GM19455 (cell line): ENCODE data around the gene TXNRD2.
"Not testable (repeated sequence)": the region's sequence is repeated elsewhere in the genome, so short reads cannot be mapped to it uniquely, and the experiment has no call there.

Source experiments
- ATAC-seq: cut with Tn5 transposase; IDR thresholded peaks from one replicate; pipeline ENCODE4 v1.9.1; 2021; ENCODE audit not compliant: unreplicated experiment

TXNRD2 gene

GRCh38 chr22:19848298-19849224, 93.1 kb downstream of the TXNRD2 start:
- ATAC-seq = no peak

DNA sequence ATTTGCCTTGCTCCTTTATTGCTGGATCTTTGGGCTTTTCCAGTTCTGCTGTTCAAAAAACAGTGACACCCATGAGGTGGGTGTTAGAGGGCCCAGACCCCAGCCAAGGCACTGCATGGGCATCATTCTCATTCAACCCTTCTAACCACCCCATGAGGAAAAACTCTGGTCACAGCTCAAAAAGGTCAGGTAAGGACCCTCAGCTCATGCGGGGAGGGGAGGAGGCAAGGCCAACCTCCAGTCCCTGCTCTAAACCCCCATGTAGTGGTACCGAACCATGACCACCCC, 94.3 kb downstream of the TXNRD2 start:
- ATAC-seq = no peak

- no peak for ATAC-seq
Observed at GRCh38 chr22:19846620-19847344, 94.8 kb downstream of the TXNRD2 start.

DNA sequence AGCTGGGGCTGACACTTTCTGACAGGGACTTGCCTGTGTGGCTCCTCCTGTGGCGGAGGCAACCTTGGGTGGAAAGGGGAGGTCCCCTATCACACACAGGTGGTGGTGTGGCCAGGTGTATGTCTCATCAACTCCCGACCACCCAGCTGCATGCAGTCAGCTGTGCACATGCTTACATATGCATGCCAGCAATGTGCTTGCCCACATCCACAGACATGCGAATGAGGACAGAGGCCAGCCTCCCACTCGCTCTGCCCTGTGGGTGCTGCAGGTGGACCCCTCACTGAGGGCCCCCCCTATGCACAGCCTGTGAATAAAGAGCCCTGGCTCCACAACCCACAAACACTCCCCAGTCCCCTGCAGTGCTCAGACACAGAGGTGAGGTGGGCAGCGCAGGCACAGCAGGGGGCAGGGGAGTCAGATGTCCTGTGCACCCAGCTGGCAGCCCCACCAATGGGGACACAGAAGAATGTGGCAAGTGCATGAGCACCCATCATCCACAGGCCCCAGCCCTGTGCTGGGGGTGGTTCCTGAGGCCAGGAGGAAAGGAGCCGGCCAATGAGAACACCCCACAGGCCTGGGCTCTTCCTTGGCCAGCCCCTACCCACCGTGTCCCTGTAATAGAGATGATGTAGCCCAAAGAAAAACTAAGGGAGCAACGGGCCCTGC, 96.4 kb downstream of the TXNRD2 start:
- ATAC-seq = no peak

GRCh38 chr22:19844377-19845053, 97.1 kb downstream of the TXNRD2 start:
- ATAC-seq = no peak

DNA sequence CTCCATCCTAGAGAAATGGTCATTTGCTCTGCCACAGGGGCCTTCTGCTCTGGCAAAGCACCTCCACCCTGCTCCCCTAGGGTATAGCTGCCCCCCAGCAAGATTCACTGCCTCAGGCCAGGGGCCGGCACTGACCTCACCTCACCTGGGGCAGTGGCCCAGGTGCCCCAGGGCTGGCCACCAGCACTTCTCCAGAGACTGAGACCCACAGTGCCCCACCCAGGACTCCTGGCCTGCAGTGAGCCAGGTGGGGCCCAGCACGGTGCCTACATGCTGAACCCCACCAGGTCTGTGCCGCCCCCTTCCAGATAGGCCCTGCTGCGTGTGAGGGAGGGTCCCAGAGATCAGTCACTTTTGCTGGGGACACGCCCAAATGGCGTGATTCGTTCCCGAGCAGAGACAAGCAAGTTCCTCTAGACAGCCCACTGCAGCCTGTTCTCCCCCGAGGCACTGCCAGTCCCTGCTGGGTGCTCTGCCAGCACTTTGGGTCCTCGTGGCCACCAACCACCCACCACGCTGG, 97.7 kb downstream of the TXNRD2 start:
- no peak for ATAC-seq

DNA sequence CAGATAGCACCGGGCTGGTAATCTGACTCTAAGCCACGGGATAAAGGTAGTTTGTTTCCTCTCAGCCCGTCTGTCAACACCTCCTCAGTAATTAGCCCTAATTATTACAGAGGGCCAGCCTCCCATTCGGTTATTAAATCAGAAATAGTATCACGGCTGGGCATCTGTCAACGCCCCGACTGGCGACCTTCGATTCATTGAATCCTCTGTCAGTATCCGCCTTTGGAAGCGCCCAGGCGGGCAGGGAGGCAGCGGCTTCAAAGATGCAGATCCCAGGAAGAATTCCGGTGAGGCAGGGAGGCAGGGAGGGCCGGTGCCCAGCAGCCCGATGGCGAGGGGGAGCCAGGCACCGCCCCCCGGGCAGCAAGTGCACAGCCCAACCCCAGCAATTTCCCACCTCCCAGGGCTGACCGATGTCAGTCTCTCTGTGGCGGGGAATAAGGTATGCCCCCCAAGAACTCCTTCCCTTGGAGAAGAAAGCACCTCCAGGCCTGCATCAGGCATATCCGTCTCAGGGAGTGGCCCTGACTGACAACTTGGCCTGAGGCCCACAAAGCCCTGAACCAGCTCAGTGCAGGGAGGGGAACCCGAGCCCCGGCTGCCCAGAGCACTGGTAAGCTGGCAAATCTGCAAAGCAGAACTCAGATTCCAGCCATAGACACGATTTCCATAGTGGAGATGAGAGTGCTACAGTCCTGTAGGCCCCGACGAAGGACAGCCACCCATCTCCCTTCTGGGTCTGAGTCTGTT, 98.3 kb downstream of the TXNRD2 start:
- no peak for ATAC-seq

- ATAC-seq = no peak
Observed at GRCh38 chr22:19842393-19843106, 99.1 kb downstream of the TXNRD2 start.

- no peak for ATAC-seq
Observed at GRCh38 chr22:19841641-19842392, 99.8 kb downstream of the TXNRD2 start.

DNA sequence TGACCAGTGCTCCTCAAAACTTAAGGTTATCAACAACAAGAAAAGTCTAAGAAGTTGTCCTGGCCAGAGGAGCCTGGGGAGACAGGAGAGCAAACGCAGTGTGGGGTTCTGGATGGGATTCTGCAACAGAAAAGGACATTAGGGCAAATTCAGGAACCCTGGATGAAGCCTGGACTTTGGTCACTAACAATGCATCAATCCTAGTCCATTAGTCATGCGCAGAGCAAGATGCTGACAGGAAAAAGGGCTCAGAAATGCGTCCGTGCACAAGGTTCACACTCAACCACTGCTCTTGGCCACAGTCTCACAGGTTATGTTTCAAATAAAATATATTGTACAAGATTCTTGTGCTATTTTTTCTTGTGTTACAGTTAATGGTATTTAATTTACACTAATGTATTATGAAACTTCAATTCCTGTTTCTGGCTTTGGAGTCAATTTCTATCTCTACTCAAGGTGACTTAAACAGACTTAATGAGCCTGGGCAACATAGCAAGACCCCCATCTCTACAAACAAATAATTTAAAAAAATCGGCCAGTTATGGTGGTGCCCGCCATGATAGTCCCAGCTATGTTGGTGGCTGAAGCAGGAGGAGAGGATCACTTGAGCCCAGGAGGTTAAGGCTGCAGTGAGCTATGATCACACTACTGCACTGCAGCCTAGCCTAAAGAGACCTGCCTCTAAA, 100.5 kb downstream of the TXNRD2 start:
- ATAC-seq = no peak

- ATAC-seq = no peak
Observed at GRCh38 chr22:19840059-19840458, 101.6 kb downstream of the TXNRD2 start.

DNA sequence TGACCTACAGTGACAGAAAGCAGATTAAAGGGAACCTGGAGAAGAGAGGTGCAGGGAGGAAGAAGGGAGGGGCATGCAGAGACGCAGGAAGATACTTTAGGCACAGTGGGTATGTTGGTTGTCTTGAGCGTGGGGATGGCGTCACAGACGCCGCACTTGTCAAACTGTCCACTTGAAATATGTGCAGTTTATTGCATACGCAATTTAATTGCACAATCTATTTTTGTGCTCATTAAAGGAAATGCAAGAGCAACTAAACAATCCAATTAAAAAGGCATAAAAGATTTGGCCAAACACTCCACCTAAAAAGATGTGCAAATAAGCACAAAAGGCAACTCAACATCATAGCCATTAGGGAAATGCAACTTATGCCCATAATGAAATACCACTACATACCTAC, 103.7 kb downstream of the TXNRD2 start:
- ATAC-seq = no peak

GRCh38 chr22:19836512-19836911, 105.1 kb downstream of the TXNRD2 start:
- no peak for ATAC-seq

GRCh38 chr22:19834599-19834998, 107.0 kb downstream of the TXNRD2 start:
- no peak for ATAC-seq

- ATAC-seq = not testable (repeated sequence)
Observed at GRCh38 chr22:19833327-19833726, 108.3 kb downstream of the TXNRD2 start.

GRCh38 chr22:19832476-19833108, 109.0 kb downstream of the TXNRD2 start:
- no peak for ATAC-seq

DNA sequence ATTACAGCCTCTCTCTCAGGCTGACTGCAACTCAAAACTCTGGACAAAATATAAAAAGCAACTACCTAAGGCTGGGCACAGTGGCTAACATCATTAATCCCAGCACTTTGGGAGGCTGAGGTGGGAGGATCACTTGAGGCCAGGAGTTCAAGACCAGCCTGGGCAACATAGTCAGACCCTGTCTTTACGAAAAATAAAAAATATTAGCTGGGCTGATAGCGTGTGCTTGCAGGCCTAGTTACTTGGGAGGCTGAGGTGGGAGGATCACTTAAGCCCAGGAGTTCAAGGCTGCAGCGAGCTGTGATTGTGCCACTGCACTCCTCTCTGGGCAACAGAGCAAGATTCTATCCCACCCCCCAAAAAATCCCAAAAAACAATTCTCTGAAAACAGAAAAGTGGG, 109.6 kb downstream of the TXNRD2 start:
- ATAC-seq = not testable (repeated sequence)

DNA sequence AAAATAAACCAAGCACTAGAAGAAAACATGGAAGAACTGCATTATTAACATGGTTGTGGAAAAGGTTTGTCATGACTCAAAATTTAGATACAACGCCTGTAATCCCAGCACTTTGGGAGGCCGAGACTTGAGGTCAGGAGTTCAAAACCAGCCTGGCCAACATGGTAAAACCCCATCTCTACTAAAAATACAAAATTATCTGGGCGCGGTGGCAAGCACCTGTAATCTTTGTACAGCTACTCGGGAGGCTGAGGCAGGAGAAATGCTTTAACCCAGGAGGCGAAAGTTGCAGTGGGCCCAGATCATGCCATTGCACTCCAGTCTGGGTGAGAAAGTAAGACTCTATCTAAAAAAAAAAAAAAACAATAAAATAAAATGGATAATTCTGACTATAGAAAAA, 110.6 kb downstream of the TXNRD2 start:
- no peak for ATAC-seq
